ENCODE measurements around the gene LNP1. TPM values are rescaled to one million over a fixed set of nuclear protein-coding genes. Genes with fewer than 3 reads are reported as not detected.

Gene LNP1
- total RNA-seq, 1 donor from 2014 or later, result 1.9 TPM

GRCh38 chr3:100404250-100404548 lies 2.9 kb downstream of the LNP1 start:
- Histone ChIP-seq H3K27me3 (no peaks in the 10 kb centered on the region), H3K36me3 (no peaks in the 10 kb centered on the region), H3K9me3 (no peaks in the 10 kb centered on the region), H3K4me1 (peaks cover 31% of the 10 kb centered on the region), H3K4me3 (no peak overlapping the region), H3K27ac (no peak overlapping the region)
- intact Hi-C loops (cut with DNase I), result no loop called here
- no peak for ATAC-seq
- DNase-seq, result no peak
- no peak for TF ChIP-seq CTCF (IDR thresholded peaks at IDR 0.05)

GRCh38 chr3:100407164-100407563 lies 5.8 kb downstream of the LNP1 start:
- intact Hi-C loops (cut with DNase I), result no loop called here

GRCh38 chr3:100407977-100408532 lies 6.7 kb downstream of the LNP1 start:
- intact Hi-C loops (cut with DNase I), result no loop called here
- Histone ChIP-seq H3K27me3 (no peaks in the 10 kb centered on the region), H3K36me3 (no peaks in the 10 kb centered on the region), H3K4me1 (peaks cover 10% of the 10 kb centered on the region), H3K4me3 (no peak overlapping the region), H3K27ac (no peak overlapping the region), H3K9me3 (peaks cover 3% of the 10 kb centered on the region)
- ATAC-seq, result no peak
- TF ChIP-seq CTCF (IDR thresholded peaks at IDR 0.05), result no peak
- DNase-seq, result no peak

More at GRCh38 chr3:100407164-100407563, 5.8 kb downstream of the LNP1 start:
- ATAC-seq (no peak), DNase-seq (no peak)
- no peaks in the 10 kb centered on the region for H3K27me3 ChIP-seq
- H3K27ac ChIP-seq, result no peak overlapping the region
- H3K4me3 ChIP-seq, result no peak overlapping the region
- H3K4me1 ChIP-seq, result peaks cover 18% of the 10 kb centered on the region
- H3K9me3 ChIP-seq, result peaks cover 3% of the 10 kb centered on the region
- TF ChIP-seq CTCF (IDR thresholded peaks at IDR 0.05), result no peak
- no peaks in the 10 kb centered on the region for H3K36me3 ChIP-seq

GRCh38 chr3:100411091-100411982 lies 10.0 kb downstream of the LNP1 start:
- H3K9me3 ChIP-seq, result peaks cover 3% of the 10 kb centered on the region
- no peak for ATAC-seq
- H3K27ac ChIP-seq, result no peak overlapping the region
- TF ChIP-seq CTCF (IDR thresholded peaks at IDR 0.05), result no peak
- H3K4me3 ChIP-seq, result no peak overlapping the region
- DNase-seq, result no peak
- no peaks in the 10 kb centered on the region for H3K27me3 ChIP-seq
- H3K36me3 ChIP-seq, result no peaks in the 10 kb centered on the region
- H3K4me1 ChIP-seq, result no peaks in the 10 kb centered on the region
- intact Hi-C loops (cut with DNase I), result no loop called here

- Histone ChIP-seq H3K27ac (no peak overlapping the region), H3K36me3 (no peaks in the 10 kb centered on the region), H3K9me3 (peaks cover 3% of the 10 kb centered on the region), H3K27me3 (no peaks in the 10 kb centered on the region), H3K4me1 (no peaks in the 10 kb centered on the region), H3K4me3 (no peak overlapping the region)
- intact Hi-C loops (cut with DNase I), result no loop called here
- ATAC-seq (no peak), DNase-seq (no peak)
- no peak for TF ChIP-seq CTCF (IDR thresholded peaks at IDR 0.05)
Observed at GRCh38 chr3:100412912-100413590, 11.7 kb downstream of the LNP1 start.
